Activated CD4-positive, alpha-beta T cell treated with anti-CD3 and anti-CD28 coated beads, Interleukin-2, amount 50 U/mL, for 4 hours (primary cell): ENCODE data around the gene PNPLA3.

Source experiments
- DNase-seq, 2 experiments: peaks; one replicate each; pipeline ENCODE4 v3.0.0-alpha.2; 2020

PNPLA3 gene

DNA sequence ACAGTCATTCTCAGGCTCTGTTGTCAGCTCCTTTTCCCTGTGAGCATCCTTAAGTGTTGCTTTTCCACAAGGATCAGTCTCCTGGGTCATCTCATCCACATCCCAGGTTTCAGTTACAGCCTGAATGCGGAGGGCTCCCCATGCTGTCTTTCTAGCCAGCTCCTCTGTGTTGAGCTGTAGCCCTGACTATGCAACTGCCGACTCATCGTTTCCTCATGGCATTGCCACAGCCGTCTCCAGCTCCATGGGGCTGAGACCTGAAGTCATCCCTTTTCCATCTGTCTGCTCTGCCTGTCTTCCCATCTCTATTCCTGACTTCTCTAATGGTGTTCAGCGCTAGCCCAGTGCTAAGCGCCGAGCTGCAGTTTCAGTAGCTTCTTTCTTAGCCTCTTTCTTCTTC, 43.5 kb downstream of the PNPLA3 start:
- DNase-seq = no peak

GRCh38 chr22:43968614-43969013, 45.0 kb downstream of the PNPLA3 start:
- DNase-seq = no peak

- no peak for DNase-seq
Measured at GRCh38 chr22:43969021-43969878, 45.6 kb downstream of the PNPLA3 start.

- DNase-seq = no peak
Measured at GRCh38 chr22:43969989-43970755, 46.6 kb downstream of the PNPLA3 start.

DNA sequence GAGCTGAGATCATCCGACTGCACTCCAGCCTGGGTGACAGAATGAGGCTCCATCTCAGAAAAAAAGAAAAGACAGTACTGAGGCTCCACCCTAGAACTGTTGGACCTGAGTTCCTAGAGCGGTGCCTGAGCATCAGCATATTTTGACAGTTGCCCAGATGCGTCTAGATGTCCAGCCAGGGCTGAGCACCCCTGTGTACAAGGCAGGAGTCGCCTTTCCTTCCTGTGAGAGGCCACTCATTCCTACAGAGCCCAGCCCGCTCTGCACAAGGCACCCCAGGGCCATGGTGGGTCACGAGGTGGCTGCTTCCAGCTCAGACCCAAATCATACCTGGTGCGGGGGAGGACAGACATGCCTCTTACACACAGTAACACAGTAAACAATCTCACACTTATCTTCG, 47.5 kb downstream of the PNPLA3 start:
- no peak for DNase-seq

DNA sequence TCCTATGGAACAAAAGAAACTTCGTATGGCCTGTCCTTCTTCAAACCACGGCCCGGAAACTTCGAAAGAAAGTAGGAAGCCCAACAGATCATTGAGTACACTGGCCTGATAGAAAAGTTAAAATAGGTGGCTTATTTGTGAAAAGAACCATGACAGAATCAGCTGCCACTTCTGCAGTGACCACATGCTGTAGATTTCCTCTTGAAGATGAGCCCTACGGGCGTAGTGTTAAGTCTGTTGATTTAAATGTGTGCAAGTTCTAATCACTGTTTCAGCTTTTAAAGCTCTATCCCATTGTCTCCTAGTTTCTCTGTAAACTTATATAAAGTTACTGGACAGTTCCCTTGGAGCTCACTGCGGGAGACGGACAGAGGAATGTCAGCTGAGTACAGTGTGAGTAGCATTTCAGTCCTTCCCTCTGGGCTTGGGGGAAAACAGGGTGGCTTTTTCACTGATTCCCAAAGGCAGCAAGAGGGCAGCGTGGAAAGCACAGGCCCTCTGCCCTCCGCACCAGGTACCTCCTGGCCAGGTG, 49.4 kb downstream of the PNPLA3 start:
- DNase-seq = no peak

- no peak for DNase-seq
Measured at GRCh38 chr22:43974028-43974545, 50.5 kb downstream of the PNPLA3 start.

GRCh38 chr22:43975041-43975440, 51.4 kb downstream of the PNPLA3 start:
- DNase-seq = no peak

DNA sequence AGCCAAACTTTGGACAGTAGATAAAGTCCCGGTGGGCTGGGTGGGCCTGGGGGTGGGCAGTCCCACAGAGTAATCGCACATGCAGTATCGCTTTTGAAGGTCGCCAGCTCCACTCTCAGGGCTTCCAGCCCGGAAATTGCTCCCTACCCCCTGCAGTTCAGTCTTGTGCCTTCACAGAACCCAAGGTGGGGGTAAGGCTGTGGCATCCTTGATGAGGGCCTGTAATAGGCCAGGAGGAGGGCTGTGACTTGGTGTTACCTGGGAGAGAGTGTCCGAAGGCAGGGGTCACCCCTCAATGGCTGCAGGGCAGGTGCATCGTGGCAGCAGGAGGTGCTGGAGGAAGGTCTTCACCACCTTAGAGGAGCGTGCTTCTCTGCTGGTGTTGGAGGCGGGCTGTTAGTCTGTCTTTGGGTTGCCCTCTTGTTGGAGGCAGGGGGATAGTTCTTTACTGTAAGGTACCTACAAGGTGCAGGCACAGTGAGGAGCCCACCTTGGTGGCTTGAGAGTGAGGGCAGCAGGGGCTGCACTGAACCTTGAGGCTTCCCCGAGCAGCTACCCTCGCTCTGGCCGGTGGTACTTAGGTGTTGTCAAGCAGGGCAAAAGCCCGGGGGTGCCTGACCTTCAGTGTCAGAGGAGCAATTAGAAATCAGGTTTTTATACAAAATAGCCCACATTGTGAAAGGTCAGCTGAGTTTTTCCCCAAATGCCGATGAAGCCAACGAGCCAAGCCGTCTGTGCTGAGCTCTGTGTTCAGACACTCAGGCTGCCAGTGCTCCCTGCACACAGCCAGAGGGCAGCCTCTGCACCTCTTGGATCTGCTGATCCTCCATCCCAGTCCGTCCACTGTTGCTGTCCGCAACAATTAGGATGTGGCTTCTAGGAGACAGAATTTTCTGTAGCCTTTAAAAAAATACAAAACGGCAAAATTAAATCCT, 53.5 kb downstream of the PNPLA3 start:
- DNase-seq = no peak

DNA sequence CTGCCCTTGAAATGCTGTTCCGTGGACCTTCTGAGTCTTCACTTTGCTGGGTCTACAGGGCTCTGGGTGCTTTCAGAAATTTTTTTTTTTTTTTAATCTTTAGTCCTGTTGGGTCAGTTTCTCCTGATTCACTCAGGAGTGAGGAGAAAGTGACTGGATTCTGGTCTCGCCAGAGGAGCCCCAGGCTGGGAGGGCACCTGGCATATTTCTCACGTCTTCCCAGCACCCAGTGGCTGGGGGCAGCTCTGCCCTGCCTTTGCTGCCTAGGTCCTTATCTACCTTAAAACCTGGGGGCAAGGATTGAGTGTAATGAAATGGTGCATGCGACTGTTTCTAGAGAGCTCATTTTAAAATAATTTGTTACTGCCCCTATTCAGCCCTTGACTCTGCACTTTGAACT, 55.0 kb downstream of the PNPLA3 start:
- no peak for DNase-seq

DNA sequence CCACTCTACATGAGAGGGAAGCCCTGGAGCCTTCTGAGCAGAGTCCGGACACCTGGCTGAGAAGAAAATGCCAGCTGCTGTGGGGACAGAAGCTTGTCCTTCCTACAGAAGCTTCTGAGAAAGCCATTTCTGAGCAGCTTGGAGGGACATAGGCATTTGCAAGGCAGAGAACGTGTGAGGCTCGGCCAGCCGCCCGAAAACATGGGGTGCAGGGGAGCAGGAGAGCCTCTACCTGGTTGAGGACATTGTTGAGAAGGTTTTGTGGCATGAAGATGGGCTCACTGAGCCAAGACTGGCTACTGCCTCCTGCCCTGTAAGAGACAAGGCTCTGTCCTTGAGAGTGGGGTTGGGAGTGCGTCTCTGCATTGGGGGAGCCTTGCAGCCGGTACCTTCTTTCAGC, 57.0 kb downstream of the PNPLA3 start:
- DNase-seq = no peak

DNA sequence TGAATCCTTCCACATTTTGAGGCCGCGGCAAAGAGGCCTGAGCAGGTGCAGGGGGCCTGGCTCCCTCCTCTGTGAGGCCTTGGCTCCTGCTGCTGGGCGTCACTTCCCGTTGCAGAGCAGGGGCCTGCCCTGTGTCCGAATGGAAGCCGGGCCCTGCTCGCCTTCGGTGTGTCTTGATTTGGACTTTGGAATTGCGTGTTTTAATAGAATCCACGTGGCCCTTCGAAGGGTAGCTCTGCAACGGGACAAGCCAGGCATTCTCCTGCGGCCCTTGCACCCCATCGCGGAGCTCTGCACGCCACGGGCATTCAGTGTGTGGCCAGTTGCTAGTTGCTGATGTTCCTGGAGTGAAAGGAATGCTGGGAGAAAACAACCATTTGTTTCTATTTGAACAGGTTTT, 57.4 kb downstream of the PNPLA3 start:
- DNase-seq = no peak

DNA sequence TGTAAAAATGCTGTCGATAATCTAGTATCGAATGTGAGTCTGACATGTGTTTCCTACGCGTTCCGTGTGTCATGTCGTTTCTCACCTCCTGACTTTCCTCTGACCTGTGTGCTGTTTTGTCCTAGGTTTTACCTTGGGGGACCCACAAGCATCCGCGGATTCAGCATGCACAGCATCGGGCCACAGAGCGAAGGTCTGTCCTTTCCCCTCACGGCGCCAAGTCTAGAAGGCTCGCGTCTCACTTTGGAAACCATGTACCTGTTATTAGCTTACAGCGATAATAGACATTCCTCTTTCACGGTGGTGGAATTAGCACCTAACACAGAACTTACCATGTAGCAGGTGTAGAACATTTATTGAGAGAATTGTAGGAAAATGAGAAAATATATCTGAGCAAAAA, 60.2 kb downstream of the PNPLA3 start:
- no peak for DNase-seq

DNA sequence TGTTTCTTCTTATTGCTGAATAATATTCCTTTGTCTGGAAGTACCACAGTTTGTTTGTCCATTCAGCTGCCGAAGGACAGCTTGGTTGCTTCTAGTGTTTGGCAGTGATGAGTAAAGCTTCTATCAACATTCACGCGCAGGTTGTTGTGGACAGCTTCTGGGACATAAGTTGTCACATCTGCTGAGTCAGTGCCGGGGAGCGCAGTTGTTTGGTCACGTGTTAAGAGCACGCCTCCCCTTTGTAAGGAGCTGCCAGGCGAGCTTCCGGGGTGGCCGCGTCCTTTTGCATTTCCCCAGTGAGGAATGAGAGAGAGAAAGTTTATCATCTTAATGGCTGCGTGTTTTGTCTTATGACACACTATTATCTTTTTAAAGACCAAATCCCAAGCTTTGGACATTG, 61.9 kb downstream of the PNPLA3 start:
- no peak for DNase-seq

DNA sequence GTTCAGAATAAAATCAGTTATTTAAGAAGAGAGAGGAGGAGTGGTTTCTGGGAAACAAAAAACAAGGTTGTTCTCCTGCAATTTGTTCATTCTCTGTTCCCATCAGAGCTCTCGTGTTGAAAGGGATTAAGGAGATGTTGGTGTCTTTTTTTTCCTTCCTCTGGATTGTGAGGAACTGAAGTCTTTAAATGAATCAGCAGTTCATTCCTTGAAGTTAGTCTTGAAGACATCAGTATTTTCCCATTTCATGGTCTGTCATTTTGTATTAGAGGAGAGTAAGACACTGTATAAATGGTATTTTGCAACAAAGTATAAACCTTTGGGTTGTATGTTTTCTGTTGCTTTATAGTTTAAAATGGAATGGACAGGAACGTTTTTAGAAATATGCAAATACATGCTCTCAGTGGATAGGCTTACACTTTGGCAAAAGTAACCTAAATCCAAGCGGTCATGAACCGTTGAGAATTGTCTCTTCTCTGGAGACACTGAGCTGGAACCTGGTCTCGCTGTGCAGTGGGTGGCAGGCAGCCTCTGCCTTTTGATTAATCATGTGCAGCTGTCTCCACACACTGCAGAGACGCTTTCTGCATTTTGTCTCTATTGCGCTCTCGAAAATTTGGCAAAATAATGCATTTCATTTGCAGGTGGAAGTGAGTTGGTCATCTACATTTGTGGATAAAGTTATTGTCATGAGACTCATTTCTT, 64.7 kb downstream of the PNPLA3 start:
- DNase-seq = no peak

DNA sequence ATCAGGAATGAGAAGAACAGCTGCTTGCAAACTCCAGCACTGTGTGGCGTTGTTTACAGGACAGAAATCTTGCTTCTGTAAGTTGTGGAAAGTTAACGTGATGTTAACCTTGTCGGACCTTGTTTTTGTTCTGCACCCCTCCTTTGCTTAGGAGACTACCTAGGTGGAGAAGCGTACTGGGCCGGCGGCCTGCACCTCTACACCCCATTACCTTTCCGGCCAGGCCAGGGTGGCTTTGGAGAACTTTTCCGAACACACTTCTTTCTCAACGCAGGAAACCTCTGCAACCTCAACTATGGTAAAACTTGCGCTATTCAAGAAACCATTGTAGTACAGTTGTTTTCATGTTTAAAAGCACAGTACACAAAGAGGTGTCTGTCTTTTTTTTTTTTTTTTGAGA, 65.4 kb downstream of the PNPLA3 start:
- DNase-seq = no peak

DNA sequence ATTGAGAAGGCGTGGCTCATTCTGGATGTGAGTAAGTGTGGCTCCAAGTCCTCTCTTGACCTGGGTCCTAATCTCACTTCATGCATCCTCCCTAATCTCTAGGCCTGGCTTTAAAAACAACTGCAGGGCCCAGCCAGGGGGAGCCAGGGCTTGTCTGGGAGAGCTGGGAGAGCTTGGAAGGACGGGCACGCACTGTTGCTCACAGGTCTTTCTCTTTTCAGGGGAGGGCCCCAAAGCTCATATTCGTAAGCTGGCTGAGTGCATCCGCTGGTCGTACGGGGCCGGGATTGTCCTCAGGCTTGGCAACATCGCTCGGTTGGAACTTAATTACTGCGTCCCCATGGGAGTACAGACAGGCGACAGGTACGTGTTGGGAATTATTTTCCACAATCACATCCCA, 66.4 kb downstream of the PNPLA3 start:
- DNase-seq = no peak

DNA sequence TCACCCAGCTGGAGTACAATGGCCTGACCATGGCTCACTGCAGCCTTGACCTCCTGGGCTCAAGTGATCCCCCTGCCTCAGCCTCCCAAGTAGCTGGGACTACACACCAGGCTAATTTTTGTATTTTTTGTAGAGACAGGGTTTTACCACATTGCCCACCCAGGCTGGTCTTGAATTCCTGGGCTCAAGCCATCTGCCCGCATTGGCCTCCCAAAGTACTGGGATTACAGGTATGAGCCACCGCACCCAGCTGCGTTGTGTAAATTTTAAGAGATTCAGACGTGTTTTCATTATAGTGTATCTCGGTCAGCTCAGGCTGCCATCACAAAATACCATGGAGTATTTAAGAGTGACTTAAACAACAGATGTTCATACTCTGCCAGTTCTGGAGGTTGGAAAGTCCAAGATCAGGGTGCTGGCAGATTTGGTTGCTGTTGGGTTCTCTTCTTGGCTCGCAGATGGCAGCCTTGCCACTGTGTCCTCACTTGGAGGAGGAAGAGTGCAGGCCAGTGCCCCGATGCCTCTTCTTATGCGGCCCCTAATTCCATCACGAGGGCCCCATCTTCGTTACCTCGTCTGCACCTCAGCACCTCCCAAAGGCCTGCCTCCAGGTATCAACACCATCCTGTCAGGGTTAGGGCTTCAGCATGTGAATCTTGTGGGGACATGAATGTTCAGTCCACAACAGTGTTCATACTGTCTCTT, 67.9 kb downstream of the PNPLA3 start:
- no peak for DNase-seq

GRCh38 chr22:43992331-43992821, 68.8 kb downstream of the PNPLA3 start:
- no peak for DNase-seq

GRCh38 chr22:43993072-43993760, 69.6 kb downstream of the PNPLA3 start:
- peak; percentile 48 to 52 for DNase-seq

DNA sequence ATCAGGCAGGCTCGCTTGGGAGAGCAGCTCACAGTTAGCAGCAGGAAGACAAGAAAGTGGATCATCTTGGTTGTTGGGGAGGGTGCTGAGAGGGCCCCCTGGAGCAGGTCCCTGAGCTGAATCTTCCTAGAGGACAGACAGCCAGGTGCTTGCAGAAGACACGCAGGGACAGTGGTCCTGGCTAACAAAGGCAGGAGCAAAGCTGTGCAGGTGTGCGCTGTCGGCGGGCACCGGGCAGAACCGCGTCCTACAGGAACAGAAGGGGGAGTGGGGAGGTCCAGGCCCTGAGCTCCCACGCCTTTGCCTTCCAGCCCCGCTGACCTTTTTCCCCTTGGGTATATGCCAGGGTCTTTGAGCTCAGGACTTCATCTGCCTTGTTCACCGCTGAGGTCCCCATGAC, 70.4 kb downstream of the PNPLA3 start:
- no peak for DNase-seq
